Loucy (cell line): ENCODE results near the gene ORMDL3.

Experiments used
- H2AFZ ChIP-seq: fragments of 200-600 bp; sonication (generic); 2 replicates; pipeline ENCODE4 v1.6.0; 2016; ENCODE audit warnings: antibody characterized with exemption, mild to moderate bottlenecking, low read length, moderate library complexity
- H3F3A ChIP-seq: fragments of 200-600 bp; 2 replicates; pipeline ENCODE4 v1.6.0; 2016; ENCODE audit warnings: antibody characterized with exemption, low read depth, mild to moderate bottlenecking
- H3K27me3 ChIP-seq: fragments of 200-600 bp; sonication (generic); 2 replicates; pipeline ENCODE4 v1.6.1; 2014; ENCODE audit warnings: low read length, mild to moderate bottlenecking; ENCODE audit not compliant: insufficient read depth, poor library complexity, severe bottlenecking
- H3K36me3 ChIP-seq: fragments of 200-600 bp; sonication (generic); 2 replicates; pipeline ENCODE4 v1.6.1; 2016; ENCODE audit warnings: low read length; ENCODE audit not compliant: insufficient read depth
- H3K4me1 ChIP-seq: fragments of 200-600 bp; sonication (generic); 2 replicates; pipeline ENCODE4 v1.5.1; 2014; ENCODE audit warnings: low read length, mild to moderate bottlenecking; ENCODE audit not compliant: insufficient read depth, poor library complexity, severe bottlenecking
- H3K4me2 ChIP-seq: fragments of 200-600 bp; sonication (generic); 2 replicates; pipeline ENCODE4 v1.6.0; 2014; ENCODE audit warnings: antibody characterized with exemption, low read length, low read depth, mild to moderate bottlenecking; ENCODE audit not compliant: poor library complexity, severe bottlenecking
- H3K4me3 ChIP-seq: fragments of 200-600 bp; sonication (generic); 2 replicates; pipeline ENCODE4 v1.5.1; 2014; ENCODE audit warnings: low read length, mild to moderate bottlenecking, mixed read lengths; ENCODE audit not compliant: poor library complexity, severe bottlenecking
- H3K79me2 ChIP-seq: fragments of 200-600 bp; sonication (generic); 2 replicates; pipeline ENCODE4 v1.6.1; 2014; ENCODE audit warnings: low read length; ENCODE audit not compliant: insufficient read depth
- H3K9ac ChIP-seq: fragments of 200-600 bp; sonication (generic); 2 replicates; pipeline ENCODE4 v1.6.0; 2014; ENCODE audit warnings: mild to moderate bottlenecking, low read depth, low read length, moderate library complexity; ENCODE audit not compliant: poor library complexity, severe bottlenecking
- H3K9me2 ChIP-seq: fragments of 200-600 bp; sonication (generic); replicated peaks from 2 replicates; pipeline ENCODE4 v1.6.1; 2016; ENCODE audit warnings: low read depth, low read length, mixed read lengths
- H3K9me3 ChIP-seq: fragments of 200-600 bp; sonication (generic); 2 replicates; pipeline ENCODE4 v1.6.1; 2014; ENCODE audit warnings: mild to moderate bottlenecking, antibody characterized with exemption, low read length, low read depth; ENCODE audit not compliant: insufficient read depth
- H4K20me1 ChIP-seq: fragments of 200-600 bp; sonication (generic); 2 replicates; pipeline ENCODE4 v1.6.0; 2014; ENCODE audit warnings: antibody characterized with exemption, low read length, mild to moderate bottlenecking; ENCODE audit not compliant: insufficient read depth, poor library complexity, severe bottlenecking
- EZH2phosphoT487 ChIP-seq: fragments of 200-600 bp; IDR thresholded peaks from 2 replicates; pipeline ENCODE4 v1.6.1; 2018; ENCODE audit warnings: antibody characterized with exemption, mild to moderate bottlenecking, moderate library complexity, borderline replicate concordance
- TF ChIP-seq, protein P1 (sequence below): fragments of 200-600 bp; sonication (generic); conservative IDR thresholded peaks from 2 replicates; pipeline ENCODE4 v1.5.1; 2014; ENCODE audit warnings: mild to moderate bottlenecking, antibody characterized with exemption, low read length

Gene ORMDL3

DNA sequence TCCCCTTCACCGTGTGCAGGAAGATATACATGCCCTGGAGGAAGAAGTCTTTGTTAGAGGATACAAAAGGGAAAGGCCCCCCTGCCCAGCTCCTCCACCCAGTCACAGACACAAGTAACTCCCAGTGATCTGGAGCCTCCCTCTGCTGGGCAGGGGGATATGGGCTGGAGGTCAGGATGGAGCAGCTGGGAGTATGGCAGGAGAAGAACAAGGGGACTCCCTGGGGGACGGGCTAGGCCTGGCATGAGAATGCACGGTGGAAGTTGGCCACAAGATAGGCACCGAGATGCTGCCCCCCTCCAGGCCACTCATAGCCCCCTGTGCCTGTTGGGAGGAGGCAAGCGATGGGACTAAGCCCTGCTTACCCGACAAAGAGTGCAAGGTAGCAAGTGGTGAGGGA is 4.2 kb downstream of the ORMDL3 start:
- Histone ChIP-seq H3K27me3 (no peaks in the 10 kb centered on the region), H3K4me1 (peaks cover 41% of the 10 kb centered on the region), H3K36me3 (peaks cover 19% of the 10 kb centered on the region; the same call in 1 of the 2 replicates), H3F3A (no peaks in the 10 kb centered on the region), H3K4me2 (peak overlapping the region; percentile 15), H2AFZ (no peak overlapping the region), H4K20me1 (peaks cover 29% of the 10 kb centered on the region), H3K79me2 (peaks cover 47% of the 10 kb centered on the region), H3K4me3 (no peak overlapping the region), H3K9ac (no peak overlapping the region), H3K9me2 (no peaks in the 10 kb centered on the region), H3K9me3 (no peaks in the 10 kb centered on the region)
- TF ChIP-seq, protein P1, sequence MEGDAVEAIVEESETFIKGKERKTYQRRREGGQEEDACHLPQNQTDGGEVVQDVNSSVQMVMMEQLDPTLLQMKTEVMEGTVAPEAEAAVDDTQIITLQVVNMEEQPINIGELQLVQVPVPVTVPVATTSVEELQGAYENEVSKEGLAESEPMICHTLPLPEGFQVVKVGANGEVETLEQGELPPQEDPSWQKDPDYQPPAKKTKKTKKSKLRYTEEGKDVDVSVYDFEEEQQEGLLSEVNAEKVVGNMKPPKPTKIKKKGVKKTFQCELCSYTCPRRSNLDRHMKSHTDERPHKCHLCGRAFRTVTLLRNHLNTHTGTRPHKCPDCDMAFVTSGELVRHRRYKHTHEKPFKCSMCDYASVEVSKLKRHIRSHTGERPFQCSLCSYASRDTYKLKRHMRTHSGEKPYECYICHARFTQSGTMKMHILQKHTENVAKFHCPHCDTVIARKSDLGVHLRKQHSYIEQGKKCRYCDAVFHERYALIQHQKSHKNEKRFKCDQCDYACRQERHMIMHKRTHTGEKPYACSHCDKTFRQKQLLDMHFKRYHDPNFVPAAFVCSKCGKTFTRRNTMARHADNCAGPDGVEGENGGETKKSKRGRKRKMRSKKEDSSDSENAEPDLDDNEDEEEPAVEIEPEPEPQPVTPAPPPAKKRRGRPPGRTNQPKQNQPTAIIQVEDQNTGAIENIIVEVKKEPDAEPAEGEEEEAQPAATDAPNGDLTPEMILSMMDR, result no peak
- TF ChIP-seq EZH2phosphoT487, result no peak

DNA sequence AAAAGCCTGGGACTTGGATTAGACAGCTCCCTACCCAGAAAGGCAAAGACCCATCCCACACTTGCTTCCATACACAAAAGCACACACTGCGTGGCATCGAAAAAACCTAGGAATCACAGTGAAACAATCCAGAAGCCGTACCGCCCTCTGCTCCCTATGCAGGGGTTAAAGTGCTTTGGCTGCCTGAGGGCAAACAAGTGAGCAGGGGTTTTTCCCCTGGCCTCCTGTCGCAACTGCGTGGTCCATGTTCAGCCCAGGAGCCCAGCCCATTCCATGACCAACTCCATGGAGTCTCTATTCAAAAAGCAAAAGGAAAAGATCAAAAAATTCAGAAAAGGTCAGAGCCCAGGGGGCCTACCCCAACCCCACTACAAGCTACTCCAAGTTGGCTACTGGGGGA is 5.4 kb downstream of the ORMDL3 start:
- H3K4me2 ChIP-seq, result no peak overlapping the region
- H3K79me2 ChIP-seq, result peaks cover 40% of the 10 kb centered on the region
- TF ChIP-seq, protein P1, result no peak
- no peak for TF ChIP-seq EZH2phosphoT487

DNA sequence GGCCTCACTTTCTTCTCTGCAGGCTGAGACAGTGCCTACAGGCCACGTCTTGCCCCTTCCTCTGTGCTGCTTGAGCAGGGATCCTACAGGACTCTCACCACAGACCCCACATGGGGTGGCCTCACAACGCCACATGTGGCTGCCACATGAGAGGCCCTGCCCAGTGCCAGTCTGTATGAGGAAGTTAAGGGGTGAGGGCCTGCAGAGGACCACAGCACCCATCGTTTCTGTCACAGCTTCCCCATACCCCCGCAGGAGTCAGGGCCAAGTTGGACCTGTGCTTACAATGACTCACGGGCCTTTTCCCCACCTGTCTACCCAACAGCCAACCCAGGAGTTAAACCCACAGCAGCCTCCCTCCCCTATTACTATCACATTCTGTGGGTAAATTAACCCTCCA is 6.1 kb downstream of the ORMDL3 start:
- Histone ChIP-seq H3K9ac (no peak overlapping the region), H3F3A (no peaks in the 10 kb centered on the region), H3K79me2 (peaks cover 33% of the 10 kb centered on the region), H3K4me3 (no peak overlapping the region), H3K4me1 (peaks cover 34% of the 10 kb centered on the region), H3K27me3 (no peaks in the 10 kb centered on the region), H2AFZ (no peak overlapping the region), H3K9me2 (no peaks in the 10 kb centered on the region), H3K36me3 (peaks cover 19% of the 10 kb centered on the region; the same call in 1 of the 2 replicates), H3K4me2 (peak overlapping the region; percentile 41), H3K9me3 (no peaks in the 10 kb centered on the region), H4K20me1 (peaks cover 20% of the 10 kb centered on the region)
- TF ChIP-seq, protein P1, result no peak
- no peak for TF ChIP-seq EZH2phosphoT487

More for the DNA sequence above, 5.4 kb downstream of the ORMDL3 start:
- Histone ChIP-seq H4K20me1 (peaks cover 26% of the 10 kb centered on the region), H3K9me3 (no peaks in the 10 kb centered on the region), H3K4me1 (peaks cover 34% of the 10 kb centered on the region), H3K9ac (no peak overlapping the region), H3K9me2 (no peaks in the 10 kb centered on the region), H2AFZ (no peak overlapping the region), H3K4me3 (no peak overlapping the region), H3K36me3 (peaks cover 19% of the 10 kb centered on the region; the same call in 1 of the 2 replicates), H3K27me3 (no peaks in the 10 kb centered on the region), H3F3A (no peaks in the 10 kb centered on the region)
